ENCODE results near the gene ZFP1.

The ZFP1 gene

DNA sequence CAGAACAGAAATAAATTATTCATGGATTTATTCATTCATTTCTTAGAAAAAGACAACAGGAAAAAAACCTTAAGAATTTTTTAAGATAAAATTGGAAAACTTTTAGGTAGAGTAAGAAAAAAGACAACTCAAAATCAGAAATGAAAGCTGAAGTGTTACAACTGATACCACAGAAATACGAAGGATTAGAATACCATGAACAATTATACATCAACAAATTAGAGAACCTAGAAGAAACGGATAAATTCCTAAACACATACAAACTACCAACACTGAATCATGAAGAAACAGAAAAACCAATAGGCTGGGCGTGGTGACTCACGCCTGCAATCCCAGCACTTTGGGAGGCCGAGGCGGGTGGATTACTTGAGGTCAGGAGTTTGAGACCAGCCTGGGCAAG is 30.9 kb downstream of the ZFP1 start:
- FAIRE-seq, result no peak
- DNase-seq (ENCODE audit: insufficient read length), result no peak
- TF ChIP-seq POLR2A (IDR thresholded peaks at IDR 0.05; ENCODE audit: low read depth, low read length), result no peak
- TF ChIP-seq TAF1 (IDR thresholded peaks at IDR 0.05; ENCODE audit: borderline replicate concordance, low read depth, low read length), result no peak
- TF ChIP-seq POLR2AphosphoS5 (IDR thresholded peaks at IDR 0.05; ENCODE audit: low read depth, low read length), result no peak

DNA sequence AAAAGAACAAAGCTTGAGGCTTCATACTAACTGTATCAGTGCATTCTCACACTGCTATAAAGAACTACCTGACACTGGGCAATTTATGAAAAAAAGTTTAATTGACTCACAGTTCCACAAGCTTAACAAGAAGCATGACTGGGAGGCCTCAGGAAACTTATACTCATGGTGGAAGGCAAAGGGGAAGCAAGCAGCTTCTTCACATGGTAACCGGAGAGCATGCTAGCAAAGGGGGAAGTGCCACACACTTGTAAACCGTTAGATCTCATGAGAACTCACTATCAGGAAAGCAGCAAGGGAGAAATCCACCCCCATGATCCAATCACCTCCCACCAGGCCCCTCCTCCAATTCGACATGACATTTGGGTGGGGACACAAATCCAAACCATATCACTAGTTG is 33.3 kb downstream of the ZFP1 start:
- FAIRE-seq (no peak), DNase-seq (ENCODE audit: insufficient read length) (no peak)
- TF ChIP-seq POLR2AphosphoS5 (IDR thresholded peaks at IDR 0.05; ENCODE audit: low read depth, low read length), result no peak

DNA sequence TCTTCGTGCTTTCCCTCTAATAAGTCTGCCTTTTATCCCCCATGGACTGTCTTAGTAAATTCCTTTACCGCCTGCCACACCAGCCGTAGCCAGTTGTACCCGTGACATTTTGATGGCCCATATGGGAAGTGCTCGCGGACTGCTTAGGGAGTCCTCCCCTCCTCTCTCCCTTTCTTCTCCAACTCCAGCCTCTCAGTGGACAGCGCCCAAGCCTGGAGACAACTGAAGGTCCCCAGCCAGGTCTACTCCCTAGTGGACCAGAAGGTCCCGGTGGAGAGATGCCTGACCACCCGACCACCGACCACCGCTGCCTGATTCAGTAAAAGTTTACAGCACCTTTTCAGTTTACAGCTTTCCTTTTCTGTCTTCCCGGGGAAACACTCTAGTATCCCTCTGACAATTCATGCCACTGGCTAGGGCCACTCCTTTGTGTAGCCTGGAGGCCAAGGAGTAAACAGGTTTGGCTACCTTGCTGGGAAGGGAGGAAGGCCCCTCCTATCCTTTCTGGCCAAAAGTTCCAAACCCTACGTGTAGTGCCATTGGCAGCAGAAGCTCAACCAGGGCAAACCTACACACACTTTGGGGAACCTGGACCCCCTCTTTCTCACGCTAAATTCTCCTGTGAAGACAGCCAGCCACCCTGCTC is 40.6 kb downstream of the ZFP1 start:
- TF ChIP-seq POLR2A (IDR thresholded peaks at IDR 0.05; ENCODE audit: low read depth, low read length) (no peak), TAF1 (IDR thresholded peaks at IDR 0.05; ENCODE audit: borderline replicate concordance, low read depth, low read length) (no peak), POLR2AphosphoS5 (IDR thresholded peaks at IDR 0.05; ENCODE audit: low read depth, low read length) (no peak)
- FAIRE-seq (no peak), DNase-seq (ENCODE audit: insufficient read length) (no peak)

DNA sequence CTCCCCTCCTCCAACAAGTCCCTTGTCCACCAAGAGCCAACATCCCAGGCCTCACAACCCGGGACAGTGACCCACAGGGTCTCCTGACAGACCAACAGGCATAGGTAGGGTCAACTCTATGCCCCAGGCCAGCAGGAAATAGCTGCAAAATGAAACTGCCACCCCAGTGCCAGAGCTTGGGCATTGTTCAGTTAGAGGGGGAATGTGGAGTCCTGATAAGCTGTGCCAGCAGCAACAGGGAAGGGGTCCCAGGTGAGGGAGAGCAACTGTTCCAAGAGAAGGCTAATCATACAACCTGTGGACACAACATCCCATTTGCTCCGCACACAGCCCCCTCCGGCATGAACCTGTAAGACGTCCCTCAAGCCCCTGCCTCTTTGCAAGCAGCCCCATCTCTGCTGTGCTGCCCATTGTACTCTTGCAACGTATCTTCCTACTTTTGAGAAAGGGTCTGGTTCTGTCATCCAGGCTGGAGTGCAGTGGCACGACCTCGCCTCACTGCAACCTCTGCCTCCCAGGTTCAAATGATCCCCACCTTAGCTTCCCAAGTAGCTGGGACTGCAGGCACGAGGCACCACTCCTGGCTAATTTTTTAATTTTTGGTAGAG is 41.4 kb downstream of the ZFP1 start:
- TF ChIP-seq POLR2AphosphoS5 (IDR thresholded peaks at IDR 0.05; ENCODE audit: low read depth, low read length) (no peak), POLR2A (IDR thresholded peaks at IDR 0.05; ENCODE audit: low read depth, low read length) (no peak), TAF1 (IDR thresholded peaks at IDR 0.05; ENCODE audit: borderline replicate concordance, low read depth, low read length) (no peak)
- no peak for FAIRE-seq
- no peak for DNase-seq (ENCODE audit: insufficient read length)

DNA sequence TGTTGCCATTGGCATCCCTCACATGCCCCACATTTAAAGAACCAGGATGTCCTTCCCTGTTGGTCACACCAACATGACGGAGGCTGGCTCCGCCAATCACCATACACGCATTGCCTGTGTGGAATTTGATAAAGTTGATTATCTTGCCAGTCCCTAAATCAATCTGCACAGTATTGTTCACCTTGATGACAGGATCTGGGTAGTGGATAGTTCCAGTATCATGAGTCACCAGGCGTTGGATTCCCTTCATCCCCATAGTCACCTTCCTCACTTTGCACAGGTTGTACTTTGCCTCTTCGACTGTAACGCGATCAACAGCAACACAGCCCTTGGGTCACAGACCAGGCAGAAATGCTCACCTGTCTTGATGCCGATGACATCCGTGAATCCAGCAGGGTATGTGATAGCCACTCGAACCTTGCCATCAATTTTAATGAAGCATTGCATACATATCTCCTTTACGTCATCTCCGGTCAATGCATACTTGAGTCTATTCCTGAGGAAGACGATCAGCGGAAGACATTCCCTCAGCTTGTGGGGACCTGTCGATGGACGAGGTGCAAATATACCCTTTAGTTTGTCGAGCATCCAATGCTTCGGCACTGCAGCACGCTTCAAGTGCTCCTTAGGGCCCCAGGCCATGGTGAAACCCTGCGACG is 44.4 kb downstream of the ZFP1 start:
- no peak for FAIRE-seq

DNA sequence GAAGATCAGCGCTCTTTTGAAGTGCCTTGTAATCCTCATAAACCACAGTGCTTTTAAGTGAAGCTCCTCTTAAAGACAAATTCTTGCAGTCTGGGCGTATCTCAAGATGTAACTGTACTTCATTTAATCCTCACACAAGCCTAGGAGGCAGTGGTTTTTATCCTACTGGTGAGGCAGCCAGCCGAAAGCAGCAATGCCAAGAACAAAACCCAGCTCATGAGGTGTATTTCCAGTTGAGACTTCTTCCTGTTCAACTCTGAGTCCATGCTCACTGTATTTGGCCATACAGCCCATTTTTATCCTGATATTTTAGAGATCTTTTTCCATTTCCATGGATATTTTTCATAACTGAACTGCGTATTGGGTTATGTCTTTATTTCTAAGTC is 44.9 kb downstream of the ZFP1 start:
- no peak for FAIRE-seq
- TF ChIP-seq TAF1 (IDR thresholded peaks at IDR 0.05; ENCODE audit: borderline replicate concordance, low read depth, low read length) (no peak), POLR2A (IDR thresholded peaks at IDR 0.05; ENCODE audit: low read depth, low read length) (no peak), POLR2AphosphoS5 (IDR thresholded peaks at IDR 0.05; ENCODE audit: low read depth, low read length) (no peak)
- no peak for DNase-seq (ENCODE audit: insufficient read length)

More for the DNA sequence above, 44.4 kb downstream of the ZFP1 start:
- DNase-seq (ENCODE audit: insufficient read length), result no peak
- no peak for TF ChIP-seq POLR2AphosphoS5 (IDR thresholded peaks at IDR 0.05; ENCODE audit: low read depth, low read length)
- no peak for TF ChIP-seq TAF1 (IDR thresholded peaks at IDR 0.05; ENCODE audit: borderline replicate concordance, low read depth, low read length)
- TF ChIP-seq POLR2A (IDR thresholded peaks at IDR 0.05; ENCODE audit: low read depth, low read length), result no peak

DNA sequence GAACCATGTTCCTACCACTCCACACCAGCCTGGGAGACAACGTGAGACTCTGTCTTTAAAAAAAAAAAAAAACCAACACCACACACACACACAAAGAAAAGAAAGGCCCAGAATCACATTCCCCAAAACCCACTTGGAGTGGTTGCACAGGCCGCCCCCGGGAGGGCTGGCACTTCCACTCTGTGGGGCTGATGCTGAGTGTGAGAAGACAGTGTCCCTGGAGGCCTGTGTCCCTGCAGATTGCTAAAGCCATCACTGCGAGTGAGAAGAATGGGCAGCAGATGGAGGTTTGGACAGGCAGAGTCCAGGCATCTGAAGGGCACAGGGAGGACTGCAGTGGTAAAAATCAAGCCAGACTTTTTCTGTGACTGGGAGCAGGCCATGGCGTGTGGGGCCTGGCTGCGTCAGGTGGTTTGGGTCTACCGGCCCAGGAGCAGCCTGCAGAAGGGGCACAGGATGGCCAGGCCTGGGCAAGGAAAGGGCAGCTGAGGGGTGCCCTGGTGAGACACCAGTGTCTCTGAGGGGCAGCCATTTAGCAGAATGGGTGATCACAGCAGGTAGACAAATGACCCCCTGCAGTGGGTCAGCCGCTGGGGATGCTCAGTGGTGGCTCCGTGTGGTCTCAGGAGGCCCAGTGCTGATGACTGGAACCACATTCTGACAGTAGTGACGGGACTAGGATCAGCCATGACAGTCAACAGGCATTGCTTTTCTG is 45.6 kb downstream of the ZFP1 start:
- DNase-seq (ENCODE audit: insufficient read length) (no peak), FAIRE-seq (no peak)
- no peak for TF ChIP-seq POLR2A (IDR thresholded peaks at IDR 0.05; ENCODE audit: low read depth, low read length)

DNA sequence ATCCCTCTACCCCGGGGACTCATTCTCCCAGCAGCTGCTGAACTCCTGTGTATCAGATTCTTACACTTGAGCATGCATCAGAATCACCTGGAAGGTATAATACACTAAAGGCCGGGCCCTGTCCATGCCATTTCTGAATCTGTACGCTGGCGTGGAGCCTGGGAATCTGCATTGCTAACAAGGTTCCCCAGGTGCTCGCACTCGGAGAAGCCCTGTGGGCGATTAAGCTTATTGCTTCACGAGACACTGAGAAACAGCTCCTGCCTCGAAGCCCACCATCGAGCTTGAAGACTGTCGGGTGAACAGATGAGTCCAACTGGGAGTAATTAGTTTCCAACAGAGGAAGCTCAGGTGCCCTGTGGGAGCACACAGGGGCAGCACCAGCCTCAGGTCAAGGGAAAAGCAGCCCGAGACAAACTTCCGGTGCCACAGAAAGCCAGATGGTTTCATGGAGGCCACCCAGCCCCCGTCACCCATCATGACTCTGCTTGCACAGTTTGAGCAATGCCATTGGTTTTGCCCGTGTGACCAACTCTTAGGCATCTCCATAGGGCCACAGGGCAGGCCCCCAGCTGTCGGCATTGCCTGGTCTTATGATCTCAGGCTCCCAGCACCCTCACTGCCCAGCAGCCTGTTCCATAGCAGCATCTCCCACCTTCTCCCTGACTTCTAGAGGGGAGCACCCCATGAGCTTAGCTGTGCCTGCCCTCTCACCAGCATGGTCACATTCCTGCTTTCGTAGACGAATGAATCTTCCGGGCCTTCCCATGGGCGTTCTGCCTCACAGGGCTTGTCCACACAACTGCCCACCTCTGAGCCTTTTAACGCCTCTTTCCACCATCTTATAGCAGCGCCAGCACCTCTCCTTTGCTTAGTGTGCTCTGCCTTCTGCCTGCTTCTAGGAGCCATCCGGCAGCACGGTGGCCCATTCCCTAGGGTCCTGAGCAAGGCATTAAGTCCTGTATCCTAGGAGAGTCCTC is 47.8 kb downstream of the ZFP1 start:
- no peak for FAIRE-seq
- TF ChIP-seq POLR2A (IDR thresholded peaks at IDR 0.05; ENCODE audit: low read depth, low read length) (no peak), POLR2AphosphoS5 (IDR thresholded peaks at IDR 0.05; ENCODE audit: low read depth, low read length) (no peak), TAF1 (IDR thresholded peaks at IDR 0.05; ENCODE audit: borderline replicate concordance, low read depth, low read length) (no peak)

DNA sequence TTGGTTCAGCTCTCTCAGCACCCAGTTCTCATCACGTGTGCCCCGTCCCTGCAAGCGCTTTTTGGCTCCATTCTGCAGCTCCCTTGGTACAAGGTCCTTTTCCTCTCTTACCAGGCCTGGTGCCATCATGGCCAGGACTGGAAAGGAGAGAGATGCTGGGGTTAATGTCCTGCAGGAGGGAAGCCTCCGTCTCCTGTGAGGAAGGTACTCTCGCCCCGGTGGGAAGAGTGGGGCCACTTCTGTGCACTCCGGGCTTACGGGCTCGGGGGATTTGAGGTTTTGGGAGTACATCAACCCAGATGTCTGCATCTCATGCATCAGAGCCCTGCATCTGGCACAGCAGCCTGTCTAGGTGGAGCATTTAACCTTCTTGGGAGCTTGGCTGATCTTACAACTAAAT is 48.5 kb downstream of the ZFP1 start:
- TF ChIP-seq POLR2AphosphoS5 (IDR thresholded peaks at IDR 0.05; ENCODE audit: low read depth, low read length) (no peak), POLR2A (IDR thresholded peaks at IDR 0.05; ENCODE audit: low read depth, low read length) (no peak), TAF1 (IDR thresholded peaks at IDR 0.05; ENCODE audit: borderline replicate concordance, low read depth, low read length) (no peak)

More for the DNA sequence above, 47.8 kb downstream of the ZFP1 start:
- DNase-seq (ENCODE audit: insufficient read length), result no peak

DNA sequence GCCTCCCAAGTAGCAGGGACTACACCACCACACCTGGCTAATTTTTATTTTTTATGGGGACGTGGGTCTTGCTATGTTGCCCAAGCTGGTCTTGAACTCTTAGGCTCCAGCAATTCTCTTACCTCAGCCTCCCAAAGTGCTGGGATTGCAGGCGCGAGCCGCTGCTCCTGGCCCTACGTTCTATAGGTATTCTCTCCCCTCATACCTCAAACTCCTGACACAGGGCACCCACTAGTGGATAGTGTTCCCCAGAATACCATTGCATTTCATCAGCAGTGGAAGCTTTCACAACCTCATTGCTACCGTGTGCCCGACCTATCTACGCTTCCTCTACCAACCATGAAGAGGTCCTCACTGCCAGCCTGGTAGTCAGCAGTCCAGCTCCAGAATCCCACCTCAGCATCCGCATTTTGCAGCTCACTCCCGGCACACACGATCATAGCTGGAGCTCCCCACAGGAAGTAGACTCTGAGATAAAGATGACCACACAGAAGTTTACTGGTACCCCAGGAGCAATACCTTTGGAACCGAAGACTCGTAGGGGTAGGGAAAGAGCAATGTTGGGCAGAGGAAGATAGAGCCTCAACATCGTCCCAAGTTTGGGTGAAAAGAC is 49.3 kb downstream of the ZFP1 start:
- FAIRE-seq (no peak), DNase-seq (ENCODE audit: insufficient read length) (no peak)
- TF ChIP-seq TAF1 (IDR thresholded peaks at IDR 0.05; ENCODE audit: borderline replicate concordance, low read depth, low read length) (no peak), POLR2AphosphoS5 (IDR thresholded peaks at IDR 0.05; ENCODE audit: low read depth, low read length) (no peak), POLR2A (IDR thresholded peaks at IDR 0.05; ENCODE audit: low read depth, low read length) (no peak)

More for the DNA sequence above, 48.5 kb downstream of the ZFP1 start:
- FAIRE-seq (no peak), DNase-seq (ENCODE audit: insufficient read length) (no peak)
